A673 (cell line): Measurements from ENCODE around the gene SRL. TPM values are rescaled to one million over a fixed set of nuclear protein-coding genes. Genes with fewer than 3 reads are reported as not detected.

Experiments used
- BruUV-seq: library from RNA; stranded (reverse); fragments of 400-500 nt; replicated peaks from 2 replicates; lab custom pipeline; 2021; lab: Mats Ljungman, UMichigan
- CTCF ChIA-PET: fragments of 300-600 bp; sonication (Branson Sonifier 250); formaldehyde crosslinking; loops from one replicate; lab custom pipeline; 2022; ENCODE audit warnings: antibody characterized with exemption; lab: Charles Lee
- POLR2A ChIA-PET: fragments of 300-600 bp; sonication (Branson Sonifier 250); formaldehyde crosslinking; loops from one replicate; lab custom pipeline; 2022; ENCODE audit warnings: antibody characterized with exemption; ENCODE audit not compliant: low non-redundant PET; lab: Charles Lee
- DNase-seq: peaks from one replicate; pipeline ENCODE4 v3.0.0-alpha.2; 2015; ENCODE audit warnings: low spot score
- H3K27ac ChIP-seq: fragments of 200-600 bp; sonication (generic); 2 replicates; pipeline ENCODE4 v1.5.1; 2016; ENCODE audit warnings: mixed run types, low read depth, mild to moderate bottlenecking, mixed read lengths, antibody characterized with exemption, low read length; ENCODE audit not compliant: poor library complexity, severe bottlenecking
- H3K27me3 ChIP-seq: fragments of 200-600 bp; sonication (generic); replicated peaks from 2 replicates; pipeline ENCODE4 v1.6.1; 2017; ENCODE audit warnings: mixed run types, low read depth, mild to moderate bottlenecking, mixed read lengths, antibody characterized with exemption, low read length; ENCODE audit not compliant: insufficient read depth, poor library complexity
- H3K36me3 ChIP-seq: fragments of 200-600 bp; sonication (generic); 2 replicates; pipeline ENCODE4 v1.6.1; 2016; ENCODE audit warnings: mixed run types, mild to moderate bottlenecking, mixed read lengths, antibody characterized with exemption, low read length; ENCODE audit not compliant: insufficient read depth, poor library complexity, severe bottlenecking
- H3K4me1 ChIP-seq: fragments of 200-600 bp; sonication (generic); 2 replicates; pipeline ENCODE4 v1.6.1; 2017; ENCODE audit warnings: mixed run types, mild to moderate bottlenecking, mixed read lengths, antibody characterized with exemption, low read length; ENCODE audit not compliant: insufficient read depth, poor library complexity, severe bottlenecking
- H3K4me3 ChIP-seq: fragments of 200-600 bp; sonication (generic); 2 replicates; pipeline ENCODE4 v1.5.1; 2016; ENCODE audit warnings: low read depth, mixed run types, mild to moderate bottlenecking, mixed read lengths, low read length; ENCODE audit not compliant: poor library complexity, severe bottlenecking
- H3K9me3 ChIP-seq: fragments of 200-600 bp; sonication (generic); 2 replicates; pipeline ENCODE4 v1.6.1; 2016; ENCODE audit warnings: mixed run types, low read depth, mild to moderate bottlenecking, mixed read lengths, antibody characterized with exemption, low read length; ENCODE audit not compliant: poor library complexity, severe bottlenecking
- EZH2 ChIP-seq: fragments of 200-600 bp; sonication (generic); IDR thresholded peaks from 2 replicates; pipeline ENCODE4 v1.6.1; 2017; ENCODE audit warnings: borderline replicate concordance, low read depth, mild to moderate bottlenecking, mixed read lengths, antibody characterized with exemption, low read length; ENCODE audit not compliant: poor library complexity, severe bottlenecking
- intact Hi-C: fragments of 100-400 bp; cut with micrococcal nuclease; formaldehyde crosslinking; loops from one replicate; pipeline ENCODE4 v1.10.0; 2022; ENCODE audit not compliant: unreplicated experiment
- total RNA-seq: library from RNA; stranded (reverse); gene quantifications from 2 replicates; pipeline ENCODE4 v1.2.3, GENCODE V29; 2021
- TF ChIP-seq, protein P1 (sequence below): fragments of 300-800, 200-600 bp; sonication (generic); conservative IDR thresholded peaks from 2 replicates; pipeline ENCODE4 v1.5.1; 2017; ENCODE audit warnings: low read depth, mild to moderate bottlenecking, antibody characterized with exemption, low read length, moderate library complexity, mixed read lengths

The SRL gene
- total RNA-seq, 1 experiment from 2014 or later = 0.11 TPM

GRCh38 chr16:4240624-4241023 lies 1.3 kb downstream of the SRL start:
- H3K27ac ChIP-seq = no peak overlapping the region
- no peaks in the 10 kb centered on the region for H3K36me3 ChIP-seq
- H3K27me3 ChIP-seq = no peaks in the 10 kb centered on the region
- no TSS peak for BruUV-seq
- no peak overlapping the region for H3K4me3 ChIP-seq
- intact Hi-C loops = no loop called here
- no peak for DNase-seq
- POLR2A ChIA-PET = interaction anchor here (1.0 kb wide), 1 partner anchor 13 kb away, joined by 3 read pairs; no protein-coding TSS in a partner anchor
- no peaks in the 10 kb centered on the region for H3K4me1 ChIP-seq
- TF ChIP-seq, protein P1, sequence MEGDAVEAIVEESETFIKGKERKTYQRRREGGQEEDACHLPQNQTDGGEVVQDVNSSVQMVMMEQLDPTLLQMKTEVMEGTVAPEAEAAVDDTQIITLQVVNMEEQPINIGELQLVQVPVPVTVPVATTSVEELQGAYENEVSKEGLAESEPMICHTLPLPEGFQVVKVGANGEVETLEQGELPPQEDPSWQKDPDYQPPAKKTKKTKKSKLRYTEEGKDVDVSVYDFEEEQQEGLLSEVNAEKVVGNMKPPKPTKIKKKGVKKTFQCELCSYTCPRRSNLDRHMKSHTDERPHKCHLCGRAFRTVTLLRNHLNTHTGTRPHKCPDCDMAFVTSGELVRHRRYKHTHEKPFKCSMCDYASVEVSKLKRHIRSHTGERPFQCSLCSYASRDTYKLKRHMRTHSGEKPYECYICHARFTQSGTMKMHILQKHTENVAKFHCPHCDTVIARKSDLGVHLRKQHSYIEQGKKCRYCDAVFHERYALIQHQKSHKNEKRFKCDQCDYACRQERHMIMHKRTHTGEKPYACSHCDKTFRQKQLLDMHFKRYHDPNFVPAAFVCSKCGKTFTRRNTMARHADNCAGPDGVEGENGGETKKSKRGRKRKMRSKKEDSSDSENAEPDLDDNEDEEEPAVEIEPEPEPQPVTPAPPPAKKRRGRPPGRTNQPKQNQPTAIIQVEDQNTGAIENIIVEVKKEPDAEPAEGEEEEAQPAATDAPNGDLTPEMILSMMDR = no peak
- TF ChIP-seq EZH2 = no peak
- no peaks in the 10 kb centered on the region for H3K9me3 ChIP-seq
- CTCF ChIA-PET = no interaction called here

- intact Hi-C loops = loop anchor here (10.0 kb wide), 1 partner anchor 115 kb away; no protein-coding TSS in a partner anchor
- Histone ChIP-seq H3K4me3 (no peak overlapping the region), H3K4me1 (no peaks in the 10 kb centered on the region), H3K27me3 (no peaks in the 10 kb centered on the region), H3K9me3 (no peaks in the 10 kb centered on the region), H3K36me3 (no peaks in the 10 kb centered on the region), H3K27ac (no peak overlapping the region)
- TF ChIP-seq, protein P1 = no peak
- no peak for TF ChIP-seq EZH2
- ChIA-PET POLR2A (interaction anchor here (1.0 kb wide), 1 partner anchor 14 kb away, joined by 3 read pairs; no protein-coding TSS in a partner anchor), CTCF (interaction anchor here (0.6 kb wide), 1 partner anchor 14 kb away, joined by 6 read pairs; no protein-coding TSS in a partner anchor)
- no peak for DNase-seq
- BruUV-seq = no TSS peak
These were observed 2.2 kb downstream of the SRL start for GRCh38 chr16:4239682-4240175.

DNA sequence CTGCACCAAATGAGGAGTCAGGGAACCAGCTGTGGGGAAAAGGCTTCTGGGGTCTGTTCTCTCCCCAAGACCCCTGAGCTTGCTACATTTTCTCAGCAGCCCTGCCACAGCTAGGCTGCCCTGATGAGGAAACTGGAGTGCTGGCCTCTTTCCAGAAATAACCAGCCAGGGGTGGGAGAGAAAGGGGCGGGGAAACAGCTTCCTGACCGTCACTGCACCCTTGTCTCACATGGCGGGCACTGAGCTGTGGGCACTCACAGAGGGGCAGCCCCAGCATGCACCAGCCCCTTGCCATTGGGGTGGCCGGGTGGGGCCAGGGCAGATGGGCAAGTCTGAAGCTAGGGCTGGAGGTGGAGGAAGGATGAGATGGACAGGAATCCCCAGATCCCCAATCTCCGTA lies 2.9 kb downstream of the SRL start:
- no peak overlapping the region for H3K27ac ChIP-seq
- TF ChIP-seq EZH2 = no peak
- no peak overlapping the region for H3K4me3 ChIP-seq
- H3K9me3 ChIP-seq = no peaks in the 10 kb centered on the region
- no TSS peak for BruUV-seq
- H3K36me3 ChIP-seq = no peaks in the 10 kb centered on the region
- intact Hi-C loops = loop anchor here (10.0 kb wide), 1 partner anchor 114 kb away; no protein-coding TSS in a partner anchor
- no peak for DNase-seq
- H3K27me3 ChIP-seq = no peaks in the 10 kb centered on the region
- ChIA-PET POLR2A (interaction anchor here (0.7 kb wide), 1 partner anchor 10 kb away, joined by 3 read pairs; no protein-coding TSS in a partner anchor), CTCF (no interaction called here)
- no peaks in the 10 kb centered on the region for H3K4me1 ChIP-seq
